SJCRH30 (cell line): Measurements from ENCODE around the gene PDE10A. TPM values are rescaled to one million over a fixed set of nuclear protein-coding genes. Genes with fewer than 3 reads are reported as not detected.

Experiments used
- DNase-seq, 2 experiments: peaks; one replicate each; pipeline ENCODE4 v3.0.0-alpha.2; 2015 to 2020
- H3K27ac ChIP-seq: fragments of 250-450 bp; sonication (Bioruptor Pico); 2 replicates; pipeline ENCODE4 v1.5.1; 2020; ENCODE audit warnings: mild to moderate bottlenecking, moderate library complexity
- H3K27me3 ChIP-seq: fragments of 250-450 bp; sonication (Bioruptor Pico); 2 replicates; pipeline ENCODE4 v1.5.1; 2020; ENCODE audit warnings: mild to moderate bottlenecking, moderate library complexity
- H3K36me3 ChIP-seq: fragments of 250-450 bp; sonication (Bioruptor Pico); 2 replicates; pipeline ENCODE4 v1.5.1; 2020; ENCODE audit warnings: mild to moderate bottlenecking, moderate library complexity
- H3K4me1 ChIP-seq: fragments of 250-450 bp; sonication (Bioruptor Pico); 2 replicates; pipeline ENCODE4 v1.5.1; 2020; ENCODE audit warnings: mild to moderate bottlenecking, moderate library complexity
- H3K4me3 ChIP-seq: fragments of 250-450 bp; sonication (Bioruptor Pico); 2 replicates; pipeline ENCODE4 v1.5.1; 2020; ENCODE audit warnings: mild to moderate bottlenecking, moderate library complexity
- H3K9me3 ChIP-seq: fragments of 250-450 bp; sonication (Bioruptor Pico); replicated peaks from 2 replicates; pipeline ENCODE4 v1.5.1; 2020; ENCODE audit warnings: mild to moderate bottlenecking, moderate library complexity
- total RNA-seq: library from RNA; depleted of rRNA; stranded (reverse); fragments of >200 nt; shearing (Covaris generic); gene quantifications from 2 replicates; pipeline ENCODE4 v1.2.3, GENCODE V29; 2014

Gene PDE10A
- total RNA-seq, 1 experiment from 2014 or later, result 14.5 TPM

DNA sequence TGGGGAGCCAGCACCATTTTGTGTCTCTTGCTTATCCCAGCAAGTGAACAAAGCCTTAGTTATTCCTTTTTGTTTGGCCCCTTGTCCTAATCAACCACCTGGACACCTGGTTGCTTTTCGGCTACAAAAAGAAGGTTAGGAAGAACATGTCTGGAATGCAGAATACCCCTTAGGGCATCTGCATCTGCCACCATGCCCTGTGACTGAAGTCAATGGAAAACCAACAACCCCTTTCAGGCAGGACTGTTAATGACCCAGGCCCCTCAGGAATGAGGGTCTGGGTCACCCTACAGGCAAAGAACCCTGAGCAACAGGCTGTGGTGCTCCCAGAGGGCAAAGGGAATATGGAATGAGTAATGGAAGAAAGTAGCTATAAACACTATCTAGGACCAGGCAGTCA, 78.5 kb downstream of the PDE10A start:
- Histone ChIP-seq H3K27me3 (no peaks in the 10 kb centered on the region), H3K36me3 (no peaks in the 10 kb centered on the region), H3K9me3 (no peaks in the 10 kb centered on the region), H3K4me3 (no peak overlapping the region), H3K27ac (no peak overlapping the region), H3K4me1 (no peaks in the 10 kb centered on the region)
- no peak for DNase-seq

DNA sequence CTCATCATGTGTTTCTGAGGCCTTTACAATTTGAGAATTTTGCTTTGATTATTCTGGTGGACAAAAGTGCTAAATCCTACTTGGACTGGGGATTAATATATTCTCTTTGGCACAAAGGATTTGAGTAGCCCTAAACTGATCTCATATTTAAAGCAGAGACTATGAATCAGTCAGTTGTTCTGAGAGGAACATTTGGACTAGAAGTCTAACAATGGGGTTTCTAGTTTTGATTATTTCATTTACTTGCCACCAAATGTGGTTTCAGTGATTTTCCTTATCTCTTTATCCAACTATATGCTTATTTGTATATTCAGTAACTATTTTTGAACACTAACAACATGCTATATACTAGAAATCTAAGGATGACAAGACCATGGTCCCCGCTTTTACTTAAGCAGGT, 81.4 kb downstream of the PDE10A start:
- DNase-seq, result no peak
- Histone ChIP-seq H3K9me3 (no peaks in the 10 kb centered on the region), H3K27me3 (no peaks in the 10 kb centered on the region), H3K27ac (no peak overlapping the region), H3K4me1 (no peaks in the 10 kb centered on the region), H3K4me3 (no peak overlapping the region), H3K36me3 (no peaks in the 10 kb centered on the region)

DNA sequence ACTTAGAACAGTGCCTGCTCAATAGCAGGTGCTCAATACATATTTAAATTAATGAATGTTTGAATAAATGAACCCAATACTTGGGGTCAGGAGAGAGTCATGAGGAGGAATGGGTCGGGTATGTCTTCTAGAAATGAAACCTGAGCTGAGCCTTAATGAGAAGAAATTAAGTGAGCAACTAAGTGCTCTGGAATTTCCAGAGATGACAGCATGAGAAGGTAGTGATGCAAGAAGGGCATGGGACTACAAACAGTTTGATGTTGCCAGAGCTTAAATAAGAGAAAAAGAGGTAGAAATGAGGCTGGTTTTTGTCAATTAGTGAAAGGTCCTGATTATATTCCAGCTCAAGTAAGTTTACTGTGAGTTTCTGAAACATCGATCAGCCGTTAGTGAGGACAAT, 82.9 kb downstream of the PDE10A start:
- Histone ChIP-seq H3K4me1 (no peaks in the 10 kb centered on the region), H3K27ac (no peak overlapping the region), H3K36me3 (no peaks in the 10 kb centered on the region), H3K4me3 (no peak overlapping the region), H3K9me3 (no peaks in the 10 kb centered on the region), H3K27me3 (no peaks in the 10 kb centered on the region)
- no peak for DNase-seq

DNA sequence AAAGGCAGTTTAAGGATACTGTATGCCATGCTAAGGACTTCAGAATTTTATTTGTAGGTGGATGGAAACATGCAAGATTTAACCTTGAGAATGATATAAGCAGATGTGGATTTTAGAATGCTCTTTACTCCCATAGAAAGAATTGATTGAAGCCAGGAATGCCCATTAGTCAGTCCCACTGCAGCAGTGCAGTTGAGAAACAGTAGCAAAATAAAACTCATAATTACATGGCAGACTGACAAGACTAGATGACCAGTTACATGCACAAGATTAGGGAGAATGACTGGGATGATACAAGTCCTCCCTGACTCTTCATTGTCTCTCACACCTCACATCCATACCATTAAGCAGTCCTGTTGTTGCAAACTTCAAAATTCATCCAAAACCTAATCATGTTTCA, 83.9 kb downstream of the PDE10A start:
- DNase-seq, result no peak
- Histone ChIP-seq H3K4me1 (no peaks in the 10 kb centered on the region), H3K36me3 (no peaks in the 10 kb centered on the region), H3K9me3 (no peaks in the 10 kb centered on the region), H3K27ac (no peak overlapping the region), H3K27me3 (no peaks in the 10 kb centered on the region), H3K4me3 (no peak overlapping the region)

DNA sequence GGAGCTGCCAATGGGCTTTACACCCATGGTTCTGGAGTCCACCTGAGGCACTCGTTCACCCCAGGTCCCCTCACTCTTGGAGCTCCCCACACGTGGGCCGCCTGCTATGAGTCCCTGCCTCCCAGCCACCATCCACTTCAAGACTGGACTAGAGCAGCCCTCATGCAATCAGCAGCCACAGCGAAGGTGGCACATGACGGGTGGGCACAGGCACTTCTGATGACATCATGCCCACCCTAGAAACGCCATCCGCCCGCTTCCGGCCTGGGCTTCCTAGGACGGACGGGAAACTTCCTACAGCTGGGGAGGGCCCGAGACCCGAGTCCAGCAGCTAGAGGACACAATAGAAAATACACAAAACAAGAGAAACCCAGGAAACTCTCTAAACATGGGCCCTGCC, 85.5 kb downstream of the PDE10A start:
- Histone ChIP-seq H3K9me3 (no peaks in the 10 kb centered on the region), H3K27ac (no peak overlapping the region), H3K36me3 (no peaks in the 10 kb centered on the region), H3K4me3 (no peak overlapping the region), H3K4me1 (peaks cover 5% of the 10 kb centered on the region; the same call in 1 of the 2 replicates), H3K27me3 (no peaks in the 10 kb centered on the region)
- DNase-seq, result no peak

DNA sequence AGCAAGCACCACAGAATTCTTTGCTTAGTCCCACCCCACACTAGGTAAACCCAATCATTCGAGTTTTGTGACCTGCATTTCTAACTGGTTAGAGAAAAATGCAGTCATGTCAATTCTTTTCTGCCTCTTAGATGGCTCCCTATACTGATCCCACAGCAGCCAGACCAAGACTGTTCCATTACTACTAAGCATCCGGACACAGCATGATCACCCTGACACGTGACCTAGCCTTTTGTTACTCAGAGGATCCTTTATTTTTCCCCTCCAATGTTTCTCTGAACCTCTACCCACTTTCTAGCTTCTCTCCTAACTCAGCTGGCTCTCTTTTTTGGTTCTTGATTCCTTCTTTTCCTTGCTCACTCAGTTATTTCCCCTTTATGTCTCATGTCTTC, 87.9 kb downstream of the PDE10A start:
- Histone ChIP-seq H3K27me3 (no peaks in the 10 kb centered on the region), H3K27ac (no peak overlapping the region), H3K4me1 (peaks cover 10% of the 10 kb centered on the region; the same call in 1 of the 2 replicates)

DNA sequence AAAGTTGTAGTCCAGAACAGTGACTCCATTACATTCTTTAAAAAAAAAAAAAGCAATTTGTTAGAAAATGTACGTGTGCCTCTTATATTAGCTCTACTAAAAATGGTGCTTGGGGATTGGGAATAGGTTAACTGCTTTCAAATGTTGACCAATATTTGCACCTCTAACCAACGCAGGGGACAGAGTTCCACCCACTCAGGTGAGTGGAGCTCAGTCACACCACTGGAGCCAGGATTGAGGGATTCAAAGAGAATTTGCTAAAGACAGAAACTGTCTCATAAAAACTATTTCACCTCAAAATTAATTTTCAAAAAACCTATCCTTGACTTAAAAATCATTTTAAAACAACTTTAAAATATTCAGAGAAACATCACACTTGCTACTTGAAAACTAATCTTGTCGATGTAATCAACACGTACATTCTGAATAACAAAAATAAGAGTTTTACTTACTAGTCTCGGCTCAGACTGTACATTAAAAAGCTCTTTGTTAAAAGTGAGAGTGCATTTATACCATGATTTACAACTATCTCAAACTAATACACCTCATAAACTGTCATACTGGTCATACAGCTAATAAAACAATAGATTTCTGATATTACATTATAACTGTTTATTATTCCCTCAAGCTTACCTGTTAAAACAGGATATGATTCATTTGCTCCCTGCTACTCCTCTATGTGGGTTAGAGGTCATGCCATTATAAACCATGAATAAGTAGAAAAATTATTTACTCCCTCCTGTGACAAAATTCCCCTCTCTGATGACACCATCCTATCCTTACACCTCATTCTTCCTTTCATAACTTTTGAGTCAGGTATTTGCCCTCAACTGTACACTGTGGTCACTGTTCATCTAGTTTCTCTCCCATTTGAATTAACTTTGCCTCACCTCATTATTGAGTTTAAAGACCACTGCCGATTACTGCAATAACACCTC, 88.6 kb downstream of the PDE10A start:
- Histone ChIP-seq H3K9me3 (no peaks in the 10 kb centered on the region), H3K4me1 (peaks cover 10% of the 10 kb centered on the region; the same call in 1 of the 2 replicates), H3K4me3 (no peak overlapping the region), H3K27ac (no peak overlapping the region), H3K36me3 (no peaks in the 10 kb centered on the region), H3K27me3 (no peaks in the 10 kb centered on the region)
- DNase-seq, result no peak

More for the DNA sequence above, 87.9 kb downstream of the PDE10A start:
- DNase-seq, result no peak
- no peaks in the 10 kb centered on the region for H3K36me3 ChIP-seq
- H3K9me3 ChIP-seq, result no peaks in the 10 kb centered on the region
- H3K4me3 ChIP-seq, result no peak overlapping the region

DNA sequence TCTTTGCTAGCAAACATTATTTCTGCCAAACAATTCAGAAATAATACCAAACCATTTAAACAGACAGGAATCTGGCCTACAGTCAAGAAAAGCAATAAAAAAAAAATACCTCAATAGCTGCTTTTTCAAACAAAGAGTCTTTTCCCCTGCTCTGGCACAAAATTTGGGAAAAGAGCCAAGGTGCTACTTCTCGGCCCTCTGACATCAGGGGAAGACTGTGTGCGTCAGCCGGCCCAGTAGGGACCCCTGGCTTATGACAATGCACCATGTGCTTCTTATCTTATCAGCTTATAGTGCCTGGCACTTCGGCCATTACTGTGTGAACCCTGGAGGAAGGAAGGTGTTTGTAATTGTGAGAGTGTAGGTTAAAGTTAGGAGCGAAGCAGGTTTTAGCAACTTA, 89.4 kb downstream of the PDE10A start:
- peak in 1 of 2 experiments; percentile 26 for DNase-seq
- Histone ChIP-seq H3K27ac (no peak overlapping the region), H3K27me3 (no peaks in the 10 kb centered on the region), H3K9me3 (no peaks in the 10 kb centered on the region), H3K4me3 (no peak overlapping the region), H3K4me1 (peaks cover 10% of the 10 kb centered on the region; the same call in 1 of the 2 replicates), H3K36me3 (no peaks in the 10 kb centered on the region)

DNA sequence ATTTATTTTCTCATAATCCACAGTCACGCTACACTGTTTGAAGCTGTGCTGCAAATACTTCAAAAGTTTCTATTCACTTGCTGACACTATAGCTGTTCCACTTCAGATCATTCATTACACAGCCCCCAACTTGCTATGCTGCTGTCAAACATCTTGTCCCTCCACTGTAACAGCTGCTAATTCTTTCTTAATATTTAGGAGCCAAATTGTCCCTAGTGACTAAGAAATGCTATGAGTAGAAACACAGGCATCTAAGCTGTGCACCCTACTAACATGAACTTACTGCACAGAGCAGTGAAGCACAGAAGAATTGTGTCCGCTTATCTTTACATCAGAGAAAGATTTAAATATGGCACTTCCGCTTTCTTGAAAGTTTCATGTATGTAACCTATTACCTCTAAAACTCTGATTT, 91.3 kb downstream of the PDE10A start:
- H3K4me1 ChIP-seq, result peaks cover 10% of the 10 kb centered on the region; the same call in 1 of the 2 replicates
- H3K4me3 ChIP-seq, result no peak overlapping the region
- no peaks in the 10 kb centered on the region for H3K36me3 ChIP-seq
- DNase-seq, result no peak
- no peaks in the 10 kb centered on the region for H3K9me3 ChIP-seq
- no peaks in the 10 kb centered on the region for H3K27me3 ChIP-seq
- H3K27ac ChIP-seq, result peak overlapping the region; percentile 32; the same call in 1 of the 2 replicates

DNA sequence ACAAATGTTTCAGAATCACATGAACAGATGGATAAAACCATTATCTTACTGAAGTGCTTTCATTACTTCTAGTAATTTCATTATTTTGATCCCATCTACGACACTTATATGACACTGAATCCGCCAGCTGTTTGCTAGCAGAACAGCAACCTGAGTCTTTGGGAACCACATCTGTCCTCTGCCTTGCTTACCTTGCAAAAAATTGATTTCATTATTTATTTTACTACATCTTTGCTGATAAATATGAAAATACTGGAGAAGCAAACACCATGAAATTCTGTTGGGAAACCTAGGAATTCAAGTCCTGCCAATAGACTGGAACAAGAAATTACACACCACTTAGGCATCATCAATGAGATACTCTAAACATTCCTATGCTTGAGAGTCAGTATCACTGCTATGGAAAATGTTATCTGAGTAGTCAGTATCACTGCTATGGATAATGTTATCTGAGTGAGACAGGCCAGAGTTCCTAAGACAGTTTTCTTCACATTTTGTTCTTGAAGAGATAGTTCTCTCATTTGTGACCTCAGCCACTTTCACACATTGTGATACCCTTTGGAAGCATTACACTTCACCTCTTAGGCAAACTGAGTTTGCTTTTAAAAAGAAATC, 91.9 kb downstream of the PDE10A start:
- DNase-seq, result no peak
- no peak overlapping the region for H3K4me3 ChIP-seq
- no peaks in the 10 kb centered on the region for H3K27me3 ChIP-seq
- H3K9me3 ChIP-seq, result no peaks in the 10 kb centered on the region
- peaks cover 10% of the 10 kb centered on the region; the same call in 1 of the 2 replicates for H3K4me1 ChIP-seq
- H3K36me3 ChIP-seq, result no peaks in the 10 kb centered on the region
- peak overlapping the region; percentile 32; the same call in 1 of the 2 replicates for H3K27ac ChIP-seq

DNA sequence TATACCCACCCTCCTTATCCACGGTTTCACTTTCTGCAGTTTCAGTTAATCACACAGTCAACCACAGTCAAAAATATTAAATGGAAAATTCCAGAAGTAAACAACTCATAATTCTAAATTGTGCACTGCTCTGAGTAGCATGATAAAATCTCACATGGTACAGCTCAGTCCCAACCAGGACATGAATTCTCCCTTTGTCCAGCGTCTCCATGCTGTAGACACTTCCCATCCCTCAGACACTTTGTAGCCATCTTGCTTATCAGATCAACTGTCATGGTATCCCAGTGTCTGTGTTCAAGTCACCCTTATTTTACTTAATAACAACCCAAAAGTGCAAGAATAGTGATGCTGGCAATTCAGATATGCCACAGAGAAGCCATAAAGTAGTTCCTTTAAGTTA, 94.7 kb downstream of the PDE10A start:
- no peak for DNase-seq
- H3K4me3 ChIP-seq, result no peak overlapping the region
- H3K4me1 ChIP-seq, result peaks cover 5% of the 10 kb centered on the region; the same call in 1 of the 2 replicates
- no peak overlapping the region for H3K27ac ChIP-seq
- H3K27me3 ChIP-seq, result no peaks in the 10 kb centered on the region
- H3K9me3 ChIP-seq, result no peaks in the 10 kb centered on the region
- no peaks in the 10 kb centered on the region for H3K36me3 ChIP-seq

DNA sequence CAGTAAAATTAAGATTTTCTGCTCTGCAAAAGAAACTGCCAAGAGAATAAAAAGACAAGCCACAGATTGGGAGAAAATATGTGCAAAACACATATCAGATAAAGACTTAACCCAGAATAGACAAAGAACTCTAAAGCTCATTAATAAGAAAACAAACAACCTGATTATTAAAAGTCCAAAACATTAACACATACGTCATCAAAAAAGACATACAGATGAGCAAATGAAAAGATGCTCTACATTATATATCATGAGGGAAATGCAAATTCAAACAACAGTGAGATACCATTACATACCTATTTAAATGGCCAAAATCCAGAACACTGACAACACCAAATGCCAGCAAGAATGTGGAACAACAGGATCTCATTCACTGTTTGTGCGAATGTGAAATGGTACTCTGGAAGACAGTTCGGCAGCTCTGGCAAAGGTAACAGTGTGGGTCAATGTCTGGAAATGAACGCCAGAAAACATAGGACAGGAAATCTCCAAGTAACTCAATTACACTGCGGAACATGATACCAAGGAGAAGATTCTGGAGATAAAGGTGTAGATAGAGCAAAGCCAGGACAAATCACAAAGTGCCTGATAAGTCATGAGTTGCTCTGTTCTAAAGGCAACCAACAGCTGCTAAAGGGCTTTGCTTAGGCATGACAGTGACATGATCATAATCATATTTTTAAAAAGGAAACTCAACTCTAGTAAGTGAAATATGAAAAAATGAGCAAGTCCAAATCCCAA, 96.8 kb downstream of the PDE10A start:
- Histone ChIP-seq H3K4me3 (no peak overlapping the region), H3K36me3 (no peaks in the 10 kb centered on the region), H3K27me3 (no peaks in the 10 kb centered on the region), H3K4me1 (0 out of 2 replicates have a peak, but pooled peaks cover under 1% of the 10 kb centered on the region), H3K27ac (no peak overlapping the region), H3K9me3 (no peaks in the 10 kb centered on the region)
- peak in 1 of 2 experiments; percentile 12 for DNase-seq

DNA sequence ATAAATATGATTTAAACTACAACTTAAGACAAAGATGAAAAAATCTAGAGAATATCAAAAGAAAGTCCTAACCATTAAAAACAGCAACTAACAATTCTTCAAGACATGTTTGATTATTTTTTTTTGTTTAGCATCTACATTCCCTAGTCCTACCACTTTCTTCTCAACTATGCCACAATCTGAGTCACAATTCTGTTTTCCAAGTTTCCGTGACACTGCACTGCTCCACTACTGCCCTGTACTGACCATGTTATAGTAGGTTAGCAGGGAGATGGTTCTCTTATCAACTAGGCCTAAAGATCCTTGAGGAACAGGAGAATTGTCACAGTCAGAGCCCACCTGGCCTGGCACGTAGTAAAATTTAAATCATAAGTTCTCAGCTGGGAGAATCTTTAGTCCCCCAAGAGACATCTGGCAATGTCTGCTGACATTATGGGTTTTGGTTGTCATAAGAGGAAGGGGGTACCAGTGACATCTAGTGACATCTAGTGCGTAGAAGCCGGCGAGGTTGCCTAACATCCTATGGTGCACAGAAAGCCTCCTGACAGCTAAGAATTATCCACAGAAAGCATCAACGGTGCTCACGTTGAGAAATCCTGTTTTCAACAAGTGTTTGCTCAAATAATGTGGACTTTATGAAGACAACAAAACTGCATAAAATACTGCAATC, 100.5 kb downstream of the PDE10A start:
- DNase-seq, result no peak
- Histone ChIP-seq H3K27me3 (no peaks in the 10 kb centered on the region), H3K36me3 (no peaks in the 10 kb centered on the region), H3K27ac (no peak overlapping the region), H3K4me3 (no peak overlapping the region), H3K4me1 (no peaks in the 10 kb centered on the region), H3K9me3 (peaks cover 3% of the 10 kb centered on the region)

DNA sequence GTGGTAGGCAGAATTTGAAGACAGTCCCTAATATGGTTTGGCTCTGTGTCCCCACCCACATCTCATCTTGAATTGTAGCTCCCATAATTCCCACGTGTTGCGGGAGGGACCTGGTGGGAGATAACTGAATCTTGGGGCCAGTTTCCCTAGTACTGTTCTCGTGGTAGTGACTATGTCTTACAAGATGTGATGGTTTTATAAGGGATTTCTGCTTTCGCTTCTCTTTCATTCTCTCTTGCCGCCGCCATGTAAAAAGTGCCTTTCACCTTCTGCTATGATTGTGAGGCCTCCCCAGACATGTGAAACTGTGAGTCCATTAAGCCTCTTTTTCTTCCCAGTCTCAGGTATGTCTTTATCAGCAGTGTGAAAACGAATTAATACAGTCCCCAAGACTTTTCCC, 103.4 kb downstream of the PDE10A start:
- no peak overlapping the region for H3K4me3 ChIP-seq
- H3K27me3 ChIP-seq, result no peaks in the 10 kb centered on the region

More for the DNA sequence above, 103.4 kb downstream of the PDE10A start:
- H3K9me3 ChIP-seq, result peaks cover 3% of the 10 kb centered on the region
- no peak overlapping the region for H3K27ac ChIP-seq
- H3K36me3 ChIP-seq, result no peaks in the 10 kb centered on the region
- no peak for DNase-seq
- H3K4me1 ChIP-seq, result no peaks in the 10 kb centered on the region
